K562 (cell line): Measurements from ENCODE around the gene EML6. TPM values are rescaled to one million over a fixed set of nuclear protein-coding genes. Genes with fewer than 3 reads are reported as not detected.

ENCODE experiments used
- ATAC-seq: fragments of 200-7000 bp; cut with Tn5 transposase; 3 replicates; pipeline ENCODE4 v1.9.1; 2020; ENCODE audit warnings: moderate library complexity
- BruUV-seq: library from RNA; stranded (reverse); fragments of 400-500 nt; replicated peaks from 2 replicates; lab custom pipeline; 2021; lab: Mats Ljungman, UMichigan
- CTCF ChIA-PET: fragments of 300-600 bp; formaldehyde crosslinking; extraction: SDS; loops from one replicate; lab custom pipeline; 2021; ENCODE audit warnings: low intra/inter-chr PET ratio; lab: Yijun Ruan, JAX
- POLR2A ChIA-PET: fragments of 300-600, 350-650 bp; sonication (Branson Sonifier 250); formaldehyde crosslinking; extraction: SDS; loops from one replicate; lab custom pipeline; 2021; ENCODE audit warnings: antibody characterized with exemption, inconsistent platforms; lab: Yijun Ruan, JAX
- DNase-seq, 4 experiments: peaks; one replicate each; pipeline versions ENCODE4 v3.0.0 to v3.0.0-alpha.2; 2011 to 2018; ENCODE audit warnings: low spot score in 3 of 4, mixed read lengths in 3 of 4; ENCODE audit errors: extremely low read depth in 1 of 4
- FAIRE-seq: peaks from 2 replicates; lab custom pipeline; 2011; peaks lifted over from hg19 to GRCh38; lab: Jason Lieb, UNC
- H2AFZ ChIP-seq: 2 replicates; pipeline ENCODE4 v1.6.0; 2011; ENCODE audit warnings: low read depth, low read length, control low read depth, inconsistent platforms
- H3K27ac ChIP-seq: fragments of 200-600 bp; 3 replicates; pipeline ENCODE4 v1.8.0; 2011; ENCODE audit warnings: low read depth, mild to moderate bottlenecking, control low read depth, inconsistent platforms, low read length, moderate library complexity, mixed read lengths; ENCODE audit errors: extremely low read depth
- H3K27me3 ChIP-seq, 2 experiments: fragments of 300-600 bp in 1 of 2; 2 replicates in 1 of 2; 3 replicates in 1 of 2; pipeline versions ENCODE4 v1.6.0 to v1.8.0; 2011; ENCODE audit warnings: inconsistent platforms in 2 of 2, low read length in 2 of 2, mild to moderate bottlenecking in 1 of 2, mixed read lengths in 1 of 2, moderate library complexity in 1 of 2; ENCODE audit not compliant: control insufficient read depth in 2 of 2, insufficient read depth in 2 of 2
- H3K36me3 ChIP-seq: fragments of 300-600 bp; 3 replicates; pipeline ENCODE4 v1.8.0; 2011; ENCODE audit warnings: mild to moderate bottlenecking, low read length, inconsistent platforms; ENCODE audit not compliant: control insufficient read depth, insufficient read depth
- H3K4me1 ChIP-seq, 2 experiments: fragments of 200-600 bp in 1 of 2; replicated peaks in 1 of 2; 2 replicates in 1 of 2; 3 replicates in 1 of 2; pipeline versions ENCODE4 v1.5.1 to v1.8.0; 2011; ENCODE audit warnings: inconsistent platforms in 2 of 2, low read length in 2 of 2, mild to moderate bottlenecking in 1 of 2, mixed read lengths in 1 of 2, moderate library complexity in 1 of 2; ENCODE audit not compliant: control insufficient read depth in 2 of 2, insufficient read depth in 2 of 2
- H3K4me2 ChIP-seq: 2 replicates; pipeline ENCODE4 v1.6.1; 2011; ENCODE audit warnings: low read length, control low read depth, inconsistent platforms, mixed read lengths; ENCODE audit not compliant: insufficient read depth
- H3K4me3 ChIP-seq: fragments of 200-600 bp; sonication (generic), shearing (Covaris generic); 2 replicates; pipeline ENCODE4 v1.5.1; 2016; ENCODE audit warnings: control low read depth, inconsistent platforms
- H3K79me2 ChIP-seq: fragments of 200-600 bp; 3 replicates; pipeline ENCODE4 v1.8.0; 2011; ENCODE audit warnings: low read length, inconsistent platforms; ENCODE audit not compliant: control insufficient read depth, insufficient read depth
- H3K9ac ChIP-seq, 2 experiments: 2 replicates each; pipeline versions ENCODE4 v1.6.0 to v1.6.1; 2011; ENCODE audit warnings: low read depth in 2 of 2, low read length in 2 of 2, control low read depth in 1 of 2, inconsistent platforms in 1 of 2, mild to moderate bottlenecking in 1 of 2, mixed read lengths in 1 of 2; ENCODE audit not compliant: insufficient read depth in 1 of 2
- H3K9me1 ChIP-seq: one replicate; pipeline ENCODE4 v1.6.0; 2011; ENCODE audit warnings: inconsistent platforms, mild to moderate bottlenecking, low read length, moderate library complexity; ENCODE audit not compliant: control insufficient read depth, insufficient read depth
- H3K9me3 ChIP-seq: replicated peaks from 2 replicates; pipeline ENCODE4 v1.5.1; 2011; ENCODE audit warnings: low read depth, low read length, inconsistent platforms; ENCODE audit not compliant: control insufficient read depth, insufficient read depth
- H4K20me1 ChIP-seq: replicated peaks from 2 replicates; pipeline ENCODE4 v1.6.1; 2011; ENCODE audit warnings: low read length, inconsistent platforms, mixed read lengths; ENCODE audit not compliant: control insufficient read depth, insufficient read depth
- NR1H2 ChIP-seq: sonication (generic); formaldehyde crosslinking; IDR thresholded peaks from 2 replicates; pipeline ENCODE4 v1.4.0; 2020; ENCODE audit warnings: mild to moderate bottlenecking, missing genetic modification reagents
- POLR2G ChIP-seq: fragments of 200-400 bp; formaldehyde crosslinking; IDR thresholded peaks from 2 replicates; pipeline ENCODE4 v1.6.1; 2017; ENCODE audit warnings: low read depth, mild to moderate bottlenecking, antibody characterized with exemption, low read length, moderate library complexity
- ZNF174 ChIP-seq: fragments of 250-450 bp; sonication (Bioruptor Pico); IDR thresholded peaks from 2 replicates; pipeline ENCODE4 v1.4.0; 2020; ENCODE audit warnings: mild to moderate bottlenecking
- ZNF354B ChIP-seq: fragments of 250-450 bp; sonication (Bioruptor Pico); IDR thresholded peaks from 2 replicates; pipeline ENCODE4 v1.4.0; 2020
- ZNF444 ChIP-seq: fragments of 250-450 bp; sonication (Bioruptor Pico); IDR thresholded peaks from 2 replicates; pipeline ENCODE4 v1.4.0; 2020; ENCODE audit warnings: mild to moderate bottlenecking, moderate library complexity
- ZNF551 ChIP-seq: fragments of 250-450 bp; sonication (Bioruptor Pico); IDR thresholded peaks from 2 replicates; pipeline ENCODE4 v1.5.0; 2021; ENCODE audit warnings: mild to moderate bottlenecking, moderate library complexity
- ZNF764 ChIP-seq: fragments of 250-450 bp; sonication (Bioruptor Pico); IDR thresholded peaks from 2 replicates; pipeline ENCODE4 v1.4.0; 2020; ENCODE audit warnings: low read depth, mild to moderate bottlenecking, moderate library complexity
- WGBS: fragments of 100-300 bp; shearing (Covaris generic); methylation state at CpG from one replicate; pipeline ENCODE4 v1.1.6; 2016; ENCODE audit warnings: low coverage, mixed read lengths; ENCODE audit not compliant: insufficient coverage; ENCODE audit errors: missing lambda C conversion rate; 5-methylcytosine and 5-hydroxymethylcytosine counted together
- in situ Hi-C: fragments of 300-500 bp; cut with MboI; formaldehyde crosslinking; loops from 4 replicates; pipeline ENCODE4 v1.15.0; 2018; ENCODE audit warnings: inconsistent platforms, mixed read lengths
- intact Hi-C: fragments of 100-400 bp; cut with micrococcal nuclease; formaldehyde crosslinking; loops from 2 replicates; pipeline ENCODE4 v1.14.2; 2022
- polyA plus RNA-seq, 8 experiments: library from polyadenylated mRNA; depleted of rRNA in 4 of 8; stranded (reverse) in 5 of 8; unstranded in 3 of 8; fragments of >200 nt; fragmentation: Nextera tagmentation in 2 of 8; fragmentation: Illumina TruSeq in 1 of 8; extraction: Ambion mirVana in 2 of 8; extraction: Trizol in 1 of 8; gene quantifications; 2 replicates each; pipeline versions ENCODE4 v1.2.1 to v1.2.3, GENCODE V29; 2011 to 2014; ENCODE audit warnings: inconsistent platforms in 1 of 8, missing spikeins in 1 of 8
- total RNA-seq, 7 experiments: library from RNA; depleted of rRNA in 6 of 7; stranded (reverse); fragments of >200 nt in 6 of 7; fragmentation: Illumina TruSeq in 2 of 7; extraction: Trizol in 2 of 7; gene quantifications; 2 replicates each; pipeline versions ENCODE4 v1.2.1 to v1.2.3, GENCODE V29; 2011 to 2021; ENCODE audit warnings: low replicate concordance in 1 of 7
- TF ChIP-seq, protein P1 (sequence below): fragments of 450-650 bp; IDR thresholded peaks from 2 replicates; pipeline ENCODE4 v1.7.1; 2018; ENCODE audit warnings: mild to moderate bottlenecking, low read depth; ENCODE audit not compliant: partially characterized antibody
- TF ChIP-seq, protein P2 (sequence below), 3 experiments: IDR thresholded peaks in 2 of 3; conservative IDR thresholded peaks in 1 of 3; 2 replicates each; pipeline ENCODE4 v1.5.1; 2011 to 2012; ENCODE audit warnings: low read length in 3 of 3, mild to moderate bottlenecking in 3 of 3, control low read depth in 2 of 3, improper control_type of control experiment in 1 of 3, inconsistent platforms in 1 of 3, low read depth in 1 of 3, mixed read lengths in 1 of 3, moderate library complexity in 1 of 3; ENCODE audit not compliant: insufficient read depth in 2 of 3
- TF ChIP-seq, protein P3 (sequence below): sonication (generic); formaldehyde crosslinking; IDR thresholded peaks from 2 replicates; pipeline ENCODE4 v1.8.1; 2022; ENCODE audit warnings: missing genetic modification reagents
- TF ChIP-seq, protein P4 (sequence below): fragments of 450-650 bp; IDR thresholded peaks from 2 replicates; pipeline ENCODE4 v1.6.1; 2016
- TF ChIP-seq, protein P5 (sequence below): fragments of 250-450 bp; sonication (Bioruptor Pico); IDR thresholded peaks from 2 replicates; pipeline ENCODE4 v1.4.0; 2020; ENCODE audit warnings: mild to moderate bottlenecking, moderate library complexity, borderline replicate concordance

EML6 gene
- total and polyA plus RNA-seq, 9 of the 15 experiments (the other 6 are each of a cell fraction or from before 2014, with no cell fraction given), result 0.07 to 0.56 (median 0.25) TPM

DNA sequence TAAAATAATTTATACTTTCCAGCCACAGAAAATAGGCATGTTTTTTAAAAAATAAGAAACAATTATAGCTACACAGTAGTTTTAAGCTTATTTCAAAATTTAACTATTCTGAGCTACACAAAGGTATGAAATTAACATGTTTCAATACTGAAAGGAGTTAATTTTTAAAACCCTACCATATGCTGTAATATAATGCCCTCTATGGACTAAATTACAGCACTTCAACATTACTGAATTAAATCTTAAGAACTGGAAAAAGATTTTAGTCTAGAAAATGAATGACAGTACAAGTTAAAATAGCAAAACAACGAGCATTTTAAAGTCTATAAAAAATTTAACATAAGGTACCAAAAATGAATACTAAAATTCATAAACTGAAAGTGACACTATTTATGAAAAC is 290.5 kb downstream of the EML6 start:
- Histone ChIP-seq H3K9me1 (no peaks in the 10 kb centered on the region), H3K27ac (no peak overlapping the region), H3K27me3 (no peaks in the 10 kb centered on the region), H3K4me2 (no peak overlapping the region), H3K4me3 (no peak overlapping the region), H2AFZ (no peak overlapping the region), H3K4me1 (peaks cover 0 to 36% of the 10 kb centered on the region in 2 experiments; a peak in 4 of 5 replicates), H3K9ac (no peak overlapping the region), H4K20me1 (peaks cover 9% of the 10 kb centered on the region), H3K9me3 (no peaks in the 10 kb centered on the region), H3K36me3 (peaks cover 33% of the 10 kb centered on the region), H3K79me2 (peaks cover 100% of the 10 kb centered on the region)
- ATAC-seq (no peak), FAIRE-seq (no peak), DNase-seq (no peak)
- in situ Hi-C loops, result no loop called here
- ChIA-PET POLR2A (interaction anchor here (0.8 to 3.6 kb wide), 4 partner anchors 11 to 218 kb away, joined by 3 to 14 read pairs (median 4); partner anchors contain the start of genes CLHC1 and RPS27A), CTCF (interaction anchor here (1.6 kb wide), 1 partner anchor 162 kb away, joined by 8 read pairs; no protein-coding TSS in a partner anchor)
- WGBS, result 75% methylated on average over 1 of the region's 1 CpG
- no TSS peak for BruUV-seq
- intact Hi-C loops, result loop anchor here (2.0 to 5.0 kb wide), 2 partner anchors 35 to 112 kb away; no protein-coding TSS in a partner anchor
- TF ChIP-seq, protein P1, sequence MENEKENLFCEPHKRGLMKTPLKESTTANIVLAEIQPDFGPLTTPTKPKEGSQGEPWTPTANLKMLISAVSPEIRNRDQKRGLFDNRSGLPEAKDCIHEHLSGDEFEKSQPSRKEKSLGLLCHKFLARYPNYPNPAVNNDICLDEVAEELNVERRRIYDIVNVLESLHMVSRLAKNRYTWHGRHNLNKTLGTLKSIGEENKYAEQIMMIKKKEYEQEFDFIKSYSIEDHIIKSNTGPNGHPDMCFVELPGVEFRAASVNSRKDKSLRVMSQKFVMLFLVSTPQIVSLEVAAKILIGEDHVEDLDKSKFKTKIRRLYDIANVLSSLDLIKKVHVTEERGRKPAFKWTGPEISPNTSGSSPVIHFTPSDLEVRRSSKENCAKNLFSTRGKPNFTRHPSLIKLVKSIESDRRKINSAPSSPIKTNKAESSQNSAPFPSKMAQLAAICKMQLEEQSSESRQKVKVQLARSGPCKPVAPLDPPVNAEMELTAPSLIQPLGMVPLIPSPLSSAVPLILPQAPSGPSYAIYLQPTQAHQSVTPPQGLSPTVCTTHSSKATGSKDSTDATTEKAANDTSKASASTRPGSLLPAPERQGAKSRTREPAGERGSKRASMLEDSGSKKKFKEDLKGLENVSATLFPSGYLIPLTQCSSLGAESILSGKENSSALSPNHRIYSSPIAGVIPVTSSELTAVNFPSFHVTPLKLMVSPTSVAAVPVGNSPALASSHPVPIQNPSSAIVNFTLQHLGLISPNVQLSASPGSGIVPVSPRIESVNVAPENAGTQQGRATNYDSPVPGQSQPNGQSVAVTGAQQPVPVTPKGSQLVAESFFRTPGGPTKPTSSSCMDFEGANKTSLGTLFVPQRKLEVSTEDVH, result no peak
- TF ChIP-seq NR1H2 (CRISPR knock-in tag), result no peak
- TF ChIP-seq, protein P2, sequence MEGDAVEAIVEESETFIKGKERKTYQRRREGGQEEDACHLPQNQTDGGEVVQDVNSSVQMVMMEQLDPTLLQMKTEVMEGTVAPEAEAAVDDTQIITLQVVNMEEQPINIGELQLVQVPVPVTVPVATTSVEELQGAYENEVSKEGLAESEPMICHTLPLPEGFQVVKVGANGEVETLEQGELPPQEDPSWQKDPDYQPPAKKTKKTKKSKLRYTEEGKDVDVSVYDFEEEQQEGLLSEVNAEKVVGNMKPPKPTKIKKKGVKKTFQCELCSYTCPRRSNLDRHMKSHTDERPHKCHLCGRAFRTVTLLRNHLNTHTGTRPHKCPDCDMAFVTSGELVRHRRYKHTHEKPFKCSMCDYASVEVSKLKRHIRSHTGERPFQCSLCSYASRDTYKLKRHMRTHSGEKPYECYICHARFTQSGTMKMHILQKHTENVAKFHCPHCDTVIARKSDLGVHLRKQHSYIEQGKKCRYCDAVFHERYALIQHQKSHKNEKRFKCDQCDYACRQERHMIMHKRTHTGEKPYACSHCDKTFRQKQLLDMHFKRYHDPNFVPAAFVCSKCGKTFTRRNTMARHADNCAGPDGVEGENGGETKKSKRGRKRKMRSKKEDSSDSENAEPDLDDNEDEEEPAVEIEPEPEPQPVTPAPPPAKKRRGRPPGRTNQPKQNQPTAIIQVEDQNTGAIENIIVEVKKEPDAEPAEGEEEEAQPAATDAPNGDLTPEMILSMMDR (IDR thresholded peaks at IDR 0.05 in 2 of 3, conservative IDR thresholded peaks at IDR 0.05 in 1 of 3; ENCODE audit: insufficient read depth in 2 of 3, low read depth in 1 of 3, low read length in 3 of 3), result peak in 2 of 3 experiments; percentile 4 to 38; a peak in 2 of 6 replicates
- TF ChIP-seq ZNF174 (CRISPR knock-in tag), result no peak
- TF ChIP-seq ZNF551 (CRISPR knock-in tag), result no peak
- TF ChIP-seq ZNF354B, result no peak
- TF ChIP-seq ZNF444, result no peak
- TF ChIP-seq, protein P3, sequence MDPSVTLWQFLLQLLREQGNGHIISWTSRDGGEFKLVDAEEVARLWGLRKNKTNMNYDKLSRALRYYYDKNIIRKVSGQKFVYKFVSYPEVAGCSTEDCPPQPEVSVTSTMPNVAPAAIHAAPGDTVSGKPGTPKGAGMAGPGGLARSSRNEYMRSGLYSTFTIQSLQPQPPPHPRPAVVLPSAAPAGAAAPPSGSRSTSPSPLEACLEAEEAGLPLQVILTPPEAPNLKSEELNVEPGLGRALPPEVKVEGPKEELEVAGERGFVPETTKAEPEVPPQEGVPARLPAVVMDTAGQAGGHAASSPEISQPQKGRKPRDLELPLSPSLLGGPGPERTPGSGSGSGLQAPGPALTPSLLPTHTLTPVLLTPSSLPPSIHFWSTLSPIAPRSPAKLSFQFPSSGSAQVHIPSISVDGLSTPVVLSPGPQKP (CRISPR knock-in tag), result no peak
- TF ChIP-seq, protein P4, sequence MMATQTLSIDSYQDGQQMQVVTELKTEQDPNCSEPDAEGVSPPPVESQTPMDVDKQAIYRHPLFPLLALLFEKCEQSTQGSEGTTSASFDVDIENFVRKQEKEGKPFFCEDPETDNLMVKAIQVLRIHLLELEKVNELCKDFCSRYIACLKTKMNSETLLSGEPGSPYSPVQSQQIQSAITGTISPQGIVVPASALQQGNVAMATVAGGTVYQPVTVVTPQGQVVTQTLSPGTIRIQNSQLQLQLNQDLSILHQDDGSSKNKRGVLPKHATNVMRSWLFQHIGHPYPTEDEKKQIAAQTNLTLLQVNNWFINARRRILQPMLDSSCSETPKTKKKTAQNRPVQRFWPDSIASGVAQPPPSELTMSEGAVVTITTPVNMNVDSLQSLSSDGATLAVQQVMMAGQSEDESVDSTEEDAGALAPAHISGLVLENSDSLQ, result no peak
- TF ChIP-seq POLR2G, result 0 out of 2 replicates have a peak, but pooled peaks have one; percentile 1
- TF ChIP-seq, protein P5, sequence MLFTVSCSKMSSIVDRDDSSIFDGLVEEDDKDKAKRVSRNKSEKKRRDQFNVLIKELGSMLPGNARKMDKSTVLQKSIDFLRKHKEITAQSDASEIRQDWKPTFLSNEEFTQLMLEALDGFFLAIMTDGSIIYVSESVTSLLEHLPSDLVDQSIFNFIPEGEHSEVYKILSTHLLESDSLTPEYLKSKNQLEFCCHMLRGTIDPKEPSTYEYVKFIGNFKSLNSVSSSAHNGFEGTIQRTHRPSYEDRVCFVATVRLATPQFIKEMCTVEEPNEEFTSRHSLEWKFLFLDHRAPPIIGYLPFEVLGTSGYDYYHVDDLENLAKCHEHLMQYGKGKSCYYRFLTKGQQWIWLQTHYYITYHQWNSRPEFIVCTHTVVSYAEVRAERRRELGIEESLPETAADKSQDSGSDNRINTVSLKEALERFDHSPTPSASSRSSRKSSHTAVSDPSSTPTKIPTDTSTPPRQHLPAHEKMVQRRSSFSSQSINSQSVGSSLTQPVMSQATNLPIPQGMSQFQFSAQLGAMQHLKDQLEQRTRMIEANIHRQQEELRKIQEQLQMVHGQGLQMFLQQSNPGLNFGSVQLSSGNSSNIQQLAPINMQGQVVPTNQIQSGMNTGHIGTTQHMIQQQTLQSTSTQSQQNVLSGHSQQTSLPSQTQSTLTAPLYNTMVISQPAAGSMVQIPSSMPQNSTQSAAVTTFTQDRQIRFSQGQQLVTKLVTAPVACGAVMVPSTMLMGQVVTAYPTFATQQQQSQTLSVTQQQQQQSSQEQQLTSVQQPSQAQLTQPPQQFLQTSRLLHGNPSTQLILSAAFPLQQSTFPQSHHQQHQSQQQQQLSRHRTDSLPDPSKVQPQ, result no peak
- TF ChIP-seq ZNF764, result no peak
